ENCODE measurements around the gene ZACN.

GRCh38 chr17:76123749-76124581 is 45.0 kb downstream of the ZACN start:
- no peak for TF ChIP-seq CTCF (IDR thresholded peaks at IDR 0.05)
- TF ChIP-seq POLR2A (IDR thresholded peaks at IDR 0.05): no peak
- no peak for TF ChIP-seq EP300 (IDR thresholded peaks at IDR 0.05)

All from ovary (tissue), 3 donors.